GM19467 (cell line): ENCODE results near the gene GBA3.
A peak's percentile ranks its signal among the peaks of the same experiment; 100 is the strongest.

Experiments
- ATAC-seq: cut with Tn5 transposase; IDR thresholded peaks from one replicate; pipeline ENCODE4 v1.9.1; 2021; ENCODE audit warnings: mild to moderate bottlenecking, moderate library complexity; ENCODE audit not compliant: unreplicated experiment

The GBA3 gene

GRCh38 chr4:22778547-22779163, 85.9 kb downstream of the GBA3 start:
- no peak for ATAC-seq

DNA sequence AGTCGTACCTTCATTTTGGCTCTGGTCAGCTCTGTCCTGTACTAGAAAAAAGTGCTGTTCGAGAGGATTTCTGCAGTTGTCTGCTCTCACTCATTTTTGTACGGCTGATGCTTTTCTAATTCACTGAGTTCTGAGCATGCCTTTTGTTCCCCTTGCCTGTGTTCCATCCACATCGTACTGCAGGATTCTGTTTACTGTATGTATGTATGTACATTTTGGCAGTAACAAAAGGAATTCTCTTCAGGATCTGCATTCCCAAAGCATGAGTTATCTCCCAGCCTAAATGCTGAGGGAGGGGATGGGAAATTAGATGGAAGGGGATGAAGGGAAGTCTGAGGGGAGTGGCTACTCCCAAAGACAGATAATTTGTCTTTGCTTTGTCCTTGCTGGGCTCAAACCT, 87.6 kb downstream of the GBA3 start:
- no peak for ATAC-seq

- no peak for ATAC-seq
Observed at GRCh38 chr4:22780797-22781196, 88.1 kb downstream of the GBA3 start.

DNA sequence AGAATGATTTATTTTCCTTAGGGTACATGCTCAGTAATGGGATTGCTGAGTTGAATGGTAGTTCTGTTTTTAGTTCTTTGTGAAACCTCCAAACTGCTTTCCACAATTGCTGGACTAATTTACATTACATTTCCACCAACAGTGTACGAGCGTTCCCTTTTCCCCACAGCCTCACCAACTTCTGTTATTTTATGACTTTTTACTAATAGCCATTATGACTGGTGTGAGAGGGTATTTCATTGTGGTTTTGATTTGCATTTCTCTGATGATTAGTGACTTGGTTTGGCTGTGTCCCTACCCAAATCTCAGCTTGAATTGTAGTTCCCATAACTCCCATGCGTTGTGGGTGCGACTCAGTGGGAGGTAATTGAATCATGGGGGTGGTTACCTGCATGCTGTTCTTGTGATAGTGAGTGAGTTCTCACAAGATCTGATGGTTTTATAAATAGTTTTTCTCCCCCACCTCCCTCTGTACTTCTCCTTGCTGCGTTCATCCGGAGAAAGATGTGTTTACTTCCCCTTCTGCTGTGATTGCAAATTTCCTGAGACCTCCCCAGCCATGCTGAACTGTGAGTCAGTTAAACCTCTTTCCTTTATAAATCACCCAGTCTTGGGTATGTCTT, 95.1 kb downstream of the GBA3 start:
- ATAC-seq = no peak

GRCh38 chr4:22790631-22791030, 97.9 kb downstream of the GBA3 start:
- no peak for ATAC-seq

DNA sequence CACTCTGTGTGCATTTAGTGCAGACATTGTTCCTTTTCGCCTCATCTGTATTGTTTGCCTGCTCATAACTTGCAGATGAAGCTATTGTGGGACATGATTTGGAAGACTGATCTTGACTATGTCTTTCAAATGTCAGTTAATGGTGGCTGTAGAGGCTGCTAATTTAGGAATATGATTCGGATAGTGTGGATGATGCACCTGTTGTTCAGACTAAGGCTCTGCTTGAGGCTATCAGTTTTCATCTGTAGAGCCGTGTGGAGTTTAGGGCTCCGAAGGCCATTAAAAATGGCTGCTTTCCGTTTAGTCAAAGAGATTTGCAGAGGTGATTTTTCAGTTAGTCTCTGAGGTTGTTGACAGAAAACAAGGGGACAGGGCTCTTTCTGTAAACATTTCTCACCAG, 102.0 kb downstream of the GBA3 start:
- no peak for ATAC-seq

DNA sequence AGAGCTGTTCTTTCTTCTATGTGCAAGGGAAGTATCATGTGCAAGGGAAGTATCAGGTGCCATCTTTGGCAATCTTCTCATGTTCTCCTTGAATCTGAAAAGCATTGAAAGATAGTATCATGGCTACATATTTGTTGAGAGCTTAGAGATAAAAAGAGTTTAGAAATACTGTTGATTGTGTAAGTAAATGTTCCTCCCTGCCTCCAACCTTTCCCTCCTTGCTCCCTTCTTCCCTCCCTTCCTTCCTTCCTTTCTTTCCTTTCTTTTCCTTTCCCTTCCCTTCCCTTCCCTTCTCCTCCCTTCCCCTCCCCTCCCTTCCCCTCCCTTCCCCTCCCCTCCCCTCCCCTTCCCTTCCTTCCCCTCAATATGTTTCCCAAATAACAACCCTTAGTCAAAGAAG, 108.7 kb downstream of the GBA3 start:
- no peak for ATAC-seq

DNA sequence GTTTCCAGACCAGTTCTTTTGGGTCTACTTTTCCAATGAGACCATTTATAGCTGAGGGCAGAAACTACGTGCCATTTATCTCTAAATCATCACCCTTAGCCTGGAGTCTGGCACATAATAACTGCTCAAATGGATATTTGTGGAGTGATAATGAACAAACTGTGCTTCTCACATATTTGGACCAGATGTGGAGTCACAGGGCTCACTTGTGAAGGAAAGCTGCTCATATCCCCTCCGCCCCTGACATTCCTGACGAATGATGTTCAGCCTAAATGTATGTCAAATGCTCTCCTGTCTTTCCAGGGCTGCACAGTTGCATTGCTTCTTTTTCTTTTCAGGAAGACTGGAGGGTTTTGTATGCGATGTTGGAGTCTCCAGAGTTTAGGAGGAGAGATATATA, 110.1 kb downstream of the GBA3 start:
- ATAC-seq = no peak

GRCh38 chr4:22803512-22803911, 110.8 kb downstream of the GBA3 start:
- ATAC-seq = no peak

GRCh38 chr4:22814906-22815305, 122.2 kb downstream of the GBA3 start:
- no peak for ATAC-seq

- no peak for ATAC-seq
Observed at GRCh38 chr4:22824091-22824490, 131.4 kb downstream of the GBA3 start.

DNA sequence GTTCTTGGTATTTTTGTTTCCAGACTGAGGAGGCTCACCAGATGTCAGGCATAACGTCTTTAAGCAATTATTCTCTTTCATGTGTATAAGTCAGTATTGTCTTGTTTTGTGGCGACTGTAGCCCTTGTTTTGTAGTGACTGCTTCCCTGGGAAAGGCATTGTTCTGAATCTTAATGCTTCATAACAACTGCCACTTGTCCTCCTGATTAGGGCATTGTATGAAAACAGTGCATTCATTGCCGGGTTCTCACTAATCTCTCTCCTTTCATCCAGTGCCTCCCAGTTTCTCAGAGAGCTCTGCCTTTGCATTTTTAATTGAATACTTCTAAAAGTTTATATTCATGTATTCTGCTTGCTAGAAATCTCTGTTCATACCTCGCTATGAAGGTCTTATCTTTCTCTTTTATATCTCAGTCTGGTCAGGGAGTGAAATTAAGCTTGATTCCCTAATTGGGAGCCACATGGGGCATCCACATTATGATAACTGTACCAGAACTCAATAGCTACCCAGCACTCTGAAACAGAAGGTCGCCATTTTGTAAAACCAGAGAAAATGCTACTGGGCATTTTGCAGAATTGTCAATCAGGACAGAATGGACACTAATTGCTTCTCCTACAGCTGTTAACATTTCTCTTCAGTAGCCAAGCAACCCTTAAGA, 149.8 kb downstream of the GBA3 start:
- ATAC-seq = no peak

- ATAC-seq = no peak
Observed at GRCh38 chr4:22848332-22848731, 155.6 kb downstream of the GBA3 start.

DNA sequence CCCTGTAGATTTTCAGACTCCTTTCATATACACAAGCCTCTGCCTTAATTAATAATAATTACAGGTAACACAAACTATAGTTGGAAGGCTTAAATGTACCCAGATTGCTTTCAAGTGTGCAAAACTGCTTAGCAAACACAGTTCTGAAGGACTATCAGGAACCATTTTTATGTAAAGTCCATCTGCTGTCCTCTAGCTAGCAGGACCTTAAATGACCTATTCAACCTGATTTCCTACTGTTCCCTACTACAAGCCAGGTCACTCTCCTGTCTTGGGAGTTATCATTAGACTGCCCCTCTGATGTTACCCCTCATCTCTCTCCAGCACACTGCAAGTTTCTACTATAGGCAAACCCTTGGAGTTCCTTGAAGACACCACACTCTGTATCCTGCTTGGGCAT, 157.3 kb downstream of the GBA3 start:
- ATAC-seq = no peak

DNA sequence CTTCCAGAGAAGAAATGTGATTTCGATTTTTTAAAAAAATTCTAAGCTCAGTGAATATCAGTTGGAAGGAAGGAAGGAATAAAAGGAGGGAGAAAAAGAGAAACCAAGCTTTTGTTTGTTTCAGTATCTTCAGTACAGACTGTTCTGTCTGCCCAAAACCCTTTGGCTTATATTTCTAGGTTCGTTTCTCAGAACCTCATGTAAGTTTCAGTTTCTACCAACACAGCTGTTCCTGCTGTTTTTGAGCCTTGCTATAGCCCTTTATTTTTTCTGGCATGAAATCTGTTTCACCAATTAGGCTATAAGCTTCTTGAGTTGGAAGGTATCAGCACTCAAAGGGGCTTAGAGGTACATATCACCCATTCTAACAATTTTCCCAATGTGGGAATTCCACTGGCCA, 157.9 kb downstream of the GBA3 start:
- peak; percentile 70 for ATAC-seq

- ATAC-seq = no peak
Observed at GRCh38 chr4:22857411-22857810, 164.7 kb downstream of the GBA3 start.

DNA sequence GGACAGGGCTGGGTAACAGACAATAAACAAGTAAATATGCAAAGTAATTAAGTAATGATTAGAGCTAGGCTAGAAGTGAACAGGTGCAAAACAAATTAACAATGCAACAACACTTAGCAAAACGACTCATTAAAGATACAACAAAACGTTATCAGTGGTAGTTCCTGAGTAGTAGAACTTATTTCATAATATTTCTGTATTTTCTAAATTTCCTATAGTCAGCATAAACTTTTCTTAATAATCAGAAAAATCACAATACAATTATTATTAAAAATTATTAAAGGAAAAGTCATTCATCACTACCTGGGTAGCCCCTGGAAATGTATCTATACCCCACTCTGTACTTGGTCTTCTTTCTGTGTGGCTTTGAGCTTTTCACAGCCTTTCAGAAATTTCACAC, 166.6 kb downstream of the GBA3 start:
- no peak for ATAC-seq
